GM20000 (cell line): ENCODE results near the gene DUSP10.

Source experiments
- DNase-seq: peaks from one replicate; pipeline ENCODE4 v3.0.0; 2012; ENCODE audit warnings: low spot score
- TF ChIP-seq, protein P1 (sequence below): IDR thresholded peaks from 2 replicates; pipeline ENCODE4 v1.5.1; 2012; ENCODE audit warnings: mild to moderate bottlenecking, control low read depth; ENCODE audit errors: extremely low read depth, missing control alignments

DUSP10 gene

GRCh38 chr1:221678014-221678413 lies 63.9 kb downstream of the DUSP10 start:
- DNase-seq = no peak
- TF ChIP-seq, protein P1, sequence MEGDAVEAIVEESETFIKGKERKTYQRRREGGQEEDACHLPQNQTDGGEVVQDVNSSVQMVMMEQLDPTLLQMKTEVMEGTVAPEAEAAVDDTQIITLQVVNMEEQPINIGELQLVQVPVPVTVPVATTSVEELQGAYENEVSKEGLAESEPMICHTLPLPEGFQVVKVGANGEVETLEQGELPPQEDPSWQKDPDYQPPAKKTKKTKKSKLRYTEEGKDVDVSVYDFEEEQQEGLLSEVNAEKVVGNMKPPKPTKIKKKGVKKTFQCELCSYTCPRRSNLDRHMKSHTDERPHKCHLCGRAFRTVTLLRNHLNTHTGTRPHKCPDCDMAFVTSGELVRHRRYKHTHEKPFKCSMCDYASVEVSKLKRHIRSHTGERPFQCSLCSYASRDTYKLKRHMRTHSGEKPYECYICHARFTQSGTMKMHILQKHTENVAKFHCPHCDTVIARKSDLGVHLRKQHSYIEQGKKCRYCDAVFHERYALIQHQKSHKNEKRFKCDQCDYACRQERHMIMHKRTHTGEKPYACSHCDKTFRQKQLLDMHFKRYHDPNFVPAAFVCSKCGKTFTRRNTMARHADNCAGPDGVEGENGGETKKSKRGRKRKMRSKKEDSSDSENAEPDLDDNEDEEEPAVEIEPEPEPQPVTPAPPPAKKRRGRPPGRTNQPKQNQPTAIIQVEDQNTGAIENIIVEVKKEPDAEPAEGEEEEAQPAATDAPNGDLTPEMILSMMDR = no peak

GRCh38 chr1:221675880-221676800 lies 65.7 kb downstream of the DUSP10 start:
- no peak for DNase-seq
- TF ChIP-seq, protein P1 = no peak

DNA sequence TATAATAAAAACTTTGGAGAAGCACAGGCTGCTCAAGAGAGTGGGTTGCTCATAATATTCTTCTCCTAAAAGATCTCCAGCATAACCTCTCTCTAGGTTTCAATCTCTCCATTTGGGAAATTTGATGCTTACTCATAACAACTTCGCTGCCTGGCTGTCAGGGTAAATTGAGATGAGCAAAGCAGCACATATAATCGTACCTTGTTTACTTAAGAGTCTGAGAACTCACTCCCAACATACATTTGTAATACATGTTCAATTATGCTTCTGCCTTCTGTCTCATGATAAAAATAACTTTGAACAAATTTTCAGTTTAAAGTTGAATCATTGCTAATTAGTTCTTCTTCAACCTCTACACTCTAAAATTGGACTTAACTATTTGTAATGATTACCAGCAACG lies 68.9 kb downstream of the DUSP10 start:
- TF ChIP-seq, protein P1 = no peak
- no peak for DNase-seq

- TF ChIP-seq, protein P1 = no peak
- DNase-seq = no peak
These were observed 69.6 kb downstream of the DUSP10 start for GRCh38 chr1:221672239-221672645.

DNA sequence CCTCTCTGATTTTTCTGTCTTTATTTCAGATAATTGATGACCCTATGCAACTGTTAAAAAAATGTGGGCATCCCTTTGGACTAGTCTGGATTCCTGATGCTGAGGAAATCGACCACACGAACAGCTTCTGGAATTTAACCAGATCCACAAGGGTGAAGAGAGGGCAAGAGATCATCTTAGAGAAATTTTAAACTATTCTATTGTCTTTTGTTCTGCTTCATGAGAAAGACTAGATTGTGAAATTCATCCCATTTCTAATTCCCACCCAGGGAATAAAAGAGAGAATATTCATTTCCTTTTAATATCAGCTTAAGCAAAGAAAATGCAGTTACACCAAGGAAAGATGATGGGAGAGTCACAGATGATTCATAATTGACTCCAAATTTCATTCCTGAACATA lies 71.8 kb downstream of the DUSP10 start:
- TF ChIP-seq, protein P1 = no peak
- no peak for DNase-seq

DNA sequence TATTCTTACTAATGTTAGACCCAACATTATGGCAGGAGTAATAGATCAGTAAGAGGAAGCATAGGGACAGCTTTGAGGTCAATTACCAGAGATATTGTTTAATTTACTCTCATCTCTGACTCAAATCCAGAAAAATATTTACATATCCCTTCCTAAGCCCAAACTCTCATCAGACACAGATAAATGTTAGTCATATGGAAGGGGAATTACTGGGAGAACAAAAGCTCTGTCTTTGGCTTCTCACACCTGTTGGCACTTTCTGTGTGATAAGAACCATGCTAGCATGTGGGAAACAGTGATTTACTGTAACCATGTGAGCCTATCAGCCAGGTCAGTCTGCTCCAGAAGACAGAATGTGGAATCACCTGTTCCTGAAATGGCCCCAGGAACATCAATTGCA lies 72.4 kb downstream of the DUSP10 start:
- TF ChIP-seq, protein P1 = no peak
- DNase-seq = no peak

- DNase-seq = peak; percentile 23
- TF ChIP-seq, protein P1 = no peak
These were observed 74.4 kb downstream of the DUSP10 start for GRCh38 chr1:221667504-221667903.
